IPS DF 4.7 (cell line): Measurements from ENCODE around the gene TNFSF15.

ENCODE experiments used
- DNase-seq: peaks from one replicate; pipeline ENCODE4 v3.0.0-alpha.2; 2013; ENCODE audit warnings: low spot score; ENCODE audit errors: extremely low read depth

Gene TNFSF15

GRCh38 chr9:114789006-114789405, 16.8 kb downstream of the TNFSF15 start:
- DNase-seq: no peak

DNA sequence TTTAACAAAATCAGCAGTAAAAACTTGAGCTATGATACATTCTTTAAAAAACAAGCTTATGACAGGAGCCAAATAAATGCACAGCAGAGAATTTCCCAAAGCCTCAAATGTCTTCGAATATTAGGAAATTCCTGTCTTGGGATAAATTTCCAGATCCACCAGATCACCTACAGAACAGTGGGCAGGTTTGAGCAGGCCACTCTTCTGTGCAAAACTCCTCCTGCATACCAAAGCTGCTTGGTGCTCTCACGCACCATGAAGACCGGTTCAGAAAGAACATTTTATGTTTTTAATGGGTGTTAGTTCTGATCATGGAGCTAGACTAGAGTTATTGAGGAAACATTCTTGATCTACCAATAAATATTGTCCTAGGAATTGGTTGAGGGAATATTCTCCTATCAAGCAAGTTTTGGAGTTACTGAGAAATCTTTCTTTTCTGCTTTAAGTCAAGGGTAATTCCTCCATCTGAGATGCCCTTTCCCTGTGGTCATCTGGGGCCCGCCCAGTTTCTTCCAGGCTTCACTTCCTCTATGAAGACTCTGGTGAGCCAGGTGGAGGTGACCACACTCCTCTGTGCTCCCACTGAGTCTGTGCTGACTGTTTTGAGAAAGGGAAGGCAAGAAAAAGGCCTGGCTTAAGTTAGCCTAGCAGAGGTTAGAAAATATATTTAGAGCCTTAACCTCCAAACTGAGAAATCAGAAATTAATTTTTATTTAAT, 17.9 kb downstream of the TNFSF15 start:
- no peak for DNase-seq

DNA sequence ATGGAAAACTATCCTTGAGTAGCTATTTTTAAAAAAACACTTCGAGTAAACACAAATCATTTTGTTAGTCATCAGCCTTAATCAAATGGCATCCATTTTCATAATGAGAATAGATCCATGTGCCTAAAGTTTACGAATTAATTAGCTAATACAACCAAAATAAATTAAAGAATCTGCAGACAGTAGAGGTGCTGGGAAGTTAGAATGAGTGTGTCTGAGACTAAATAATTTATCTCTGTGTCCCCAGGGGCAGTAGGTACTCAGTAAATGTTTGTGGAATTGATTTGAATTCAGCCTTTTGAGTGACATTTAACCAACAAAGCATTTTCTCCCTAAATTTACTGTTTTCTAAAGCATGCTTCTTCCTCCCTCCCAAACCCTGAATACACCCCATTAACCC, 18.6 kb downstream of the TNFSF15 start:
- no peak for DNase-seq

DNA sequence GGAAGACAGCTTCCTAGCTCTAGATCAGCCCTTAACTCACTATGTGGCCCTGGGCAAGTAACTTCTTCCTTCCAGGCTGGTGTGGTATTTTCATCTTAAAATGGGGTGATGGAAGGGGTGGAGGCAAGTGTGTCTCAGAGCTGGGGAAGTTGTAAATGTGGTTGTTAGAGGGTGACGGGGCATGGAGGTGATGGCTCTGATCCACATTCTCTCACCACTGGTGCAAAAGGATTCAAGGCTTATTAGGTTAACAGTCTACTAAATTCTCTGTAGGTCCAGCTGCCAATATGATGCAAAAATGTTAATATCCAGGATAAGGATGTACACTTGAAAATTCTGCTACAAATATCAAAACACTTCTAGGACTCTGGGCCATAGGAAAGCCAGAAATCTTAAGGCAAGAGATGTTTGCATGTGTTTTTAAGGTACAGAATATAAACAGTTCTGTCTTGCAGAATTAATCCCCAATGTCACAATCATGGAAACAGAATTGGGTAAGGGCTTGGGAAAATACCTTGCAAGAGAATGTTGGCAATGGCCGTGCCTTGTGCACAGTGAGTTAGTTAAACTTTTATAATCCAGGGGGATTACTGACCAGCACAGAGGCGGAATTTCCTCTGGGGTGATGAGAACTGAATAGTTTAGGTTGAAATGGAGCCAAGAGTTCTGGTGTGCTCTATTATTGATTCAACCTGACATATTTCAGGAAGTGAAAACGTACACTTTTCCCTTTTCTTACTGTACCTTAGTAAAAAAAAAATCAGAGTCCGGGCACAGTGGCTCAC, 19.8 kb downstream of the TNFSF15 start:
- no peak for DNase-seq

DNA sequence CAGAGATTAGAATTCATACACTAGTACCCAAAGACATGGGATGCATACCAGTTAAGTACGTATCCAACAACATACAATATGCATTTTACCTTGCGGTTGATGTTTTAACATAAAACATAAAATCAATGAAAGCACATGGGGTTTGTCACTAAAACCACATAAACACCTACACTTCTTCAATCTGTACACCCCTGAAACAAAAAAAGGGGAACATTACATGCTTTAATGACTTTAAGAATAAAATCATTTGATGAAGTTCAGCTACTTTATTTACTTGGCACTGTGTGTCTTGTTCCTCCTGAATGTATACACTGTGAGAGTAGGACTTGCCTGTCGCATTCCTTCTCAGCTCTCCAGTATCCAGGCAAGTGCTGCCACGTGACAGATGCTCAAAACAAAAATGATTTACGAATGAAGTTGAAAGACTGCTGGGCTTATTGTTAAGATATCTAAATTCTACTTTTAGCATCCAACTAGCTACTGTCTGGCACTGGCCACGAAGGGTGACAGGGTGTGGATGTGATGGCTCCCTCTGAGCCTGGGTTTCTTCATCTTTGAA, 21.0 kb downstream of the TNFSF15 start:
- DNase-seq: no peak

DNA sequence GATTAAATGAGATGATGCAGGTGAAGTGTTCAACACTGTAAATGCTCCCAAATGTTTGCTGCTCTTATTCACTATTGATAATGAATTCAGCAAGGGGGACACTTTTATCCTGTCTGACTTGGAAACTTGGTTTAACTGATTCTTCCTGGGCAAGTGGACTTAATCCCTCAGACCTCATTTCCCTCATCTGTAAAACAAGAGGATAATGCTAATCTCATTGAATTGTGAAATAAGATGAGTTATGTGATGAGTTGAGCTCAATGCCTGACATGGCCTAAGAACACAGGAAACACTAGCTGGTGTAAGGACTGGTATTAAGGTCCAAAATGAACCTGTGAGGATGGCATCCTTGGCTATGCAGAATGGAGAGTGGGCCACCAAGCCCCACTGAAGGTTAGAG, 23.3 kb downstream of the TNFSF15 start:
- no peak for DNase-seq

- DNase-seq: no peak
Observed at GRCh38 chr9:114779352-114779845, 26.4 kb downstream of the TNFSF15 start.

- DNase-seq: no peak
Observed at GRCh38 chr9:114777821-114778609, 27.8 kb downstream of the TNFSF15 start.

DNA sequence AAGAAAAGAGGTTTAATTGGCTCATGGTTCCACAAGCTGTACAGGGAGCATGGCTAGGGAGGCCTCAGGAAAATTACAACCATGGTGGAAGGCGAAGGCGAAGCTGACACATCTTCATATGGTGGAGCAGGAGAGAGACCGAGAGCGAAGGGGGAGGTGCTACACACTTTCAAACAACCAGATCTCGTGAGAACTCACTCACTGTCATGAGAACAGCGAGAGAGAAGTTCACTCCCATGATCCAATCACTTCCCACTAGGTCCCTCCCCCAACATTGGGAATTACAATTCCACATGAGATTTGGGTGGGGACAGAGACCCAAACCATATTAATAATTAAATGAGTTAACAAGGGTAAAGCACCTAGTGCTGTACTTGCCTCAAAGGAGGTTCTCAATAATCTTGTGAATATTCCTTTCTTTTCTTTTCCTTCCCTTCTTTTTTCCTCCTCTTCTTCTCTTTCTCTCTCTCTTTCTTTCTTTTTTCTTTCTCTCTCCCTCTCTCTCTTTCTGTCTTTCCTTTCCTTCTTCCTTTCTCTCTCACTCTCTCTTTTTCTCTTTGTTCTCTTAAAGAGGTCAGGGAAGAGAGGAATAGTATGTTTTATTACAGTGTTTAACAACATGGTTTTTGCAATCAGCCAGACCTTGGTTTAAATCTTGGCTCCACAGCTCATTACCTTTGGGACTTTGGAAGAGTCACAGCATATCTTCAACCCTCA, 29.0 kb downstream of the TNFSF15 start:
- DNase-seq: no peak

DNA sequence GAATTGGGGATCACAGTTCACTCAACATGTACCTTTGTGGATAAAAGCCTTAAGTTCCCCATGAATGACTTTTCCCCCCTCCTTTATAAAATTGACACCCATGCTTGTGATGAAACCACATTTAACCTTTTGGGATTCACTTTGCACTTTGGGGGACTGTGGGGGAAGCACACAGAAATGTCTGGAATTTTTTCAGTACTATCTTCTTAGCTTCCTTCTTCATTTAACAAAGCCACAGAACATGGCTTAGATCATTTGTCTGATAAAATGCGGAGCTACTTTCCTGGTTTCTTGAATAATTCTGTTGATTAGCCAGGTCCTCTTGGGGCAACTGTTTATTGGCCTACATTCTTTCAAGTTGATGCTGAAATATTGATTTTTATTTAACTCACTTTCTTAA, 29.9 kb downstream of the TNFSF15 start:
- DNase-seq: no peak

DNA sequence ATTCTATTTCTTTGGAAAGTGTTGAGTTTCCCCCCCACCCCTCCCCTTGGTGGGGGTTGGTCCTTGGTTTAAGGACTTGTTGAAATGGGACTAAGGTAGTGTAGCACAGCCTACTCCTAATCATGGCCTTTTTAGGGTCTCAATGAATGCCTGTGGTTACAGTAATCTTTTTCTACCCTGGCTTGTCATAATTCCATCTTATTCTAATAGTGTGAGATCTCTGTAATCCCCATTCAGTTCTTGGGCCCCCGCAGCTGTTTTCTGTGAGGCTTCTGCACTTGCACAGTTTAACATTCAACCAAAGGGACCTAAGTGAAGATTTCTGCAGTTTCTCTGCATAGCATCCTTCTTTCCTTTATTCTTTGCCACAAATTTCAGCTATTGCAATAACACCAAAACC, 30.7 kb downstream of the TNFSF15 start:
- DNase-seq: no peak

GRCh38 chr9:114774524-114774923, 31.3 kb downstream of the TNFSF15 start:
- no peak for DNase-seq

GRCh38 chr9:114771889-114772288, 34.0 kb downstream of the TNFSF15 start:
- DNase-seq: no peak

DNA sequence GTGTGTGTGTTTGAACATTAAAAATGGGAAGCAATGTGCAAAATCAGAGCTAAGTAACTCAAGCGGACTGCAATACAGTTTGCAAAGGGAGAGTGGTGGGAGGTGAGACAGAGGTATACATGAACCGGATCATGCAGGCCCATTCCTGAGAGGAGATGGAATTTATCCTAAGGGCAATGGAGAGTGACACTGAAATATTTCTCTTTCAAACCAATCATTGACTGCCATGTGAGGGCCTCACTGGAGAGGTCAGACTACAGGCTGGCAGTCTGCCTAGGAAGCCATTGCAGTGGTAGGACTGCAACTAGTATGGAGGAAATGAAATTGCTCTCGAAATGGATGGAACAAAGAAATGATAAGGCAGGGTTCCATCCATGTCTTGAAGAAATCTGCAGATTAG, 34.8 kb downstream of the TNFSF15 start:
- DNase-seq: no peak

- no peak for DNase-seq
Observed at GRCh38 chr9:114769624-114770023, 36.2 kb downstream of the TNFSF15 start.

- no peak for DNase-seq
Observed at GRCh38 chr9:114763220-114763619, 42.6 kb downstream of the TNFSF15 start.

DNA sequence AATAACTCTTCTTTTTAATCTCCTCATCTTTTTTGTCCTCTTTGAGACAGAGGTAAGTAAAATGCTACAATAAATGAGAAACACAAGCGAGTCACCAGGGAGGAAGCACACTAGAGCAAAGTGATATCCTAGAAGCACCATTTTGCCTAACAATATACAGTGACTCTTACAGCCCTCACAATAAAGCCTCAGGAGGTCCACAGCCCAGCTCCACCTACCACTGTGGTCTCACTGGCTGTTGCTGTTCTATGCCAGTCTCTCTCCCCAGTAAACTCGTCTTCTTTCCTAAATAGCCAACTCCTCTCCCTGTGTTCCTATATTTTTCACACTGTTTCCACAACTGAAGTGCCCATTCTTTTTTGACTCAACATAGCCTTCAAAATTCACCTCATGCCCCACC, 44.3 kb downstream of the TNFSF15 start:
- DNase-seq: no peak

DNA sequence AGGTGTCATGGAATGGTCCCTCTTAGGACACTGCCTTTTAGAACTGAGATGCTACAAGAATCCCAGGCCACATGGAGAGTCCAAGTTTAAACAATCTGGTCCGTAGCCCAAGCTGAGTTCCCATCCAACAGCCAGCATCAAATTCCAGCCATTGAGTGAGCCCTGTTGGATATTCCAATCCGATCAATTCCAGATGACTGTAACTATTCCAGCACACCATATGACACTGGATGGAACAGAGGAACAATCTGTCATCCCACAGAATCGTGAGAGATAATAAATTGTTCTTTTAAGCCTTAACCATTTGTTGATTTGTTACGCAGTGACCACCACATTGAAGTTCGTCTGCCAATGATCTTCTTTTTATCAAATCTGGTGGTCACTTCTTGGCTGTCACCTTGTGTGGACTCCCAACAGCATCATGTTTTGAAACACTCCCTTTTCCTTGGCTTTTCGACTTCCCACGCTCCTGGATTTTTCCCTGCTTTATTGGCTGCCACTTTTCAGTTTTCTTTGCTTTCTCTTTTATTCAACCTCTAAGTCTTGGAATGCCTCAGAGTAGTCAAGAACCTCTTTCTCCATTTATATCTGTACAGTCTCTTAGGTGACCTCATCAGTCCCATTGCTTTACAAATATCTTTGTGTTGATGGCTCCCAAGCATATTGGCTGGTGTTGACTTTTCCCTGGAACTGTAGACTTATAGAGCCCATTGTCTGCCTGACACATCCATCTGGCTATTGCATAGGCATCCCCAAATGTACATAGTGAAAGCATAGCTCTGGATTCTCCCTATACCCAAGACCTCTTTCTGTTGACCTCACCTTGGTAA, 46.1 kb downstream of the TNFSF15 start:
- DNase-seq: no peak

DNA sequence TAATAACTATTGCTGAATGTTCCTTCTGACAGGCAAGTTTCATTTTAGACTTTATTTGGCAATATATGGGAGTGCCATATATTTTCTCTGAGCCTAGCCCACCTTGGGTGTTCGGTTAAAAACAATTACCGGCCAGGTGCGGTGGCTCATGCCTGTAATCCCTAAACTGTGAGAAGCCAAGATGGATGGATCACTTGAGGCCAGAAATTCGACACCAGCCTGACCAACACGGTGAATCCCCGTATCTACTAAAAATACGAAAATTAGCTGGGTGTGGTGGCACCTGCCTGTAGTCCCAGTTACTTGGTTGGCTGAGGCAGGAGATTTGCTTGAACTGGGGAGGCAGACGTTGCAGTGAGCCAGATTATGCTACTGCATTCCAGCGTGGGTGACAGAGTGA, 47.9 kb downstream of the TNFSF15 start:
- no peak for DNase-seq

DNA sequence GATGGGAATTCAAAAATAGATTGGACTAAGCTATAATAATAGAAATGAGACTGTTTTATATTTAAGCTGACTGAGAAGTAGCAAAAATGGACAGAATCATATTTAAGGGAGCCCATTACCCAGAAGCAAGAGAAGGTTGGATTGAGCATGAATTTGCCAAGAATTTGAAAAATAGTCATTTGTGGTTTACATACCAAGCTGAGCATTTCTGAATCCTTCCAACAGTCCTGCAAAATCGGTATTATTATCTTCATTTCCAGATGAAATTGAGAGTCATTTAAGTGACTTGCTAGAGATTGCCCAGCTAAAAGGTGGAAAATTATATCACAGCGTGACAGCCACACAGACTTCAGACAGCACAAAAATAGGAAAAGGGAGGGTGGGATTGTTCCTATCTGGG, 48.4 kb downstream of the TNFSF15 start:
- no peak for DNase-seq
